ENCODE measurements around the gene CDHR1.

DNA sequence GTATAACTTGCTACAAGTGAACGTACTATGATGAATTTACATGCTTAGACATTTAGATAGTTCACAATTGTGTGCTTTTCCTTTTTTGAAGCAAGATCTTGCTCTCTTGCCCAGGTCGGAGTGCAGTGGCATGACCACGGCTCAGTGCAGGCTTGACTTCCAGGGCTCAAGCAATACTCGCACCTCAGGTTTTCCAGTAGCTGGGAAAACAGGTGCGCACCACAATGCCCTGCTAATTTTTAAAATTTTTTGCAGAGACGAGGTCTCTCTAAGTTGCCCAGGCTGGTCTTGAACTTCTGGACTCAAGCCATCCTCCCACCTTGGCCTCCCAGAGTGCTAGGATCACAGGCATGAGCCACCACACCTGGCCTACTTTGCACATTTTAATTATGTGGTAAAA is 18.9 kb upstream of the CDHR1 start:
- TF ChIP-seq, protein P1, sequence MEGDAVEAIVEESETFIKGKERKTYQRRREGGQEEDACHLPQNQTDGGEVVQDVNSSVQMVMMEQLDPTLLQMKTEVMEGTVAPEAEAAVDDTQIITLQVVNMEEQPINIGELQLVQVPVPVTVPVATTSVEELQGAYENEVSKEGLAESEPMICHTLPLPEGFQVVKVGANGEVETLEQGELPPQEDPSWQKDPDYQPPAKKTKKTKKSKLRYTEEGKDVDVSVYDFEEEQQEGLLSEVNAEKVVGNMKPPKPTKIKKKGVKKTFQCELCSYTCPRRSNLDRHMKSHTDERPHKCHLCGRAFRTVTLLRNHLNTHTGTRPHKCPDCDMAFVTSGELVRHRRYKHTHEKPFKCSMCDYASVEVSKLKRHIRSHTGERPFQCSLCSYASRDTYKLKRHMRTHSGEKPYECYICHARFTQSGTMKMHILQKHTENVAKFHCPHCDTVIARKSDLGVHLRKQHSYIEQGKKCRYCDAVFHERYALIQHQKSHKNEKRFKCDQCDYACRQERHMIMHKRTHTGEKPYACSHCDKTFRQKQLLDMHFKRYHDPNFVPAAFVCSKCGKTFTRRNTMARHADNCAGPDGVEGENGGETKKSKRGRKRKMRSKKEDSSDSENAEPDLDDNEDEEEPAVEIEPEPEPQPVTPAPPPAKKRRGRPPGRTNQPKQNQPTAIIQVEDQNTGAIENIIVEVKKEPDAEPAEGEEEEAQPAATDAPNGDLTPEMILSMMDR (IDR thresholded peaks at IDR 0.05; ENCODE audit: low read depth, low read length): no peak
- TF ChIP-seq EZH2phosphoT487 (IDR thresholded peaks at IDR 0.05; ENCODE audit: low read depth): no peak

All from OCI-LY3 (cell line).